Endothelial cell (in vitro differentiated cells): ENCODE results near the gene RNF40. TPM values are rescaled to one million over a fixed set of nuclear protein-coding genes. Genes with fewer than 3 reads are reported as not detected.
A peak's percentile ranks its signal among the peaks of the same experiment; 100 is the strongest.

ENCODE experiments used
- DNase-seq: peaks from one replicate; pipeline ENCODE4 v3.0.0; 2021; ENCODE audit warnings: low spot score
- H3K27ac Mint-ChIP-seq: one replicate; pipeline ENCODE4 v1.8.0; 2021; ENCODE audit warnings: mixed read lengths, inconsistent platforms; ENCODE audit not compliant: unreplicated experiment
- H3K27me3 Mint-ChIP-seq: one replicate; pipeline ENCODE4 v1.8.0; 2021; ENCODE audit warnings: mild to moderate bottlenecking, moderate library complexity, mixed read lengths, inconsistent platforms; ENCODE audit not compliant: unreplicated experiment
- H3K36me3 Mint-ChIP-seq: one replicate; pipeline ENCODE4 v1.8.0; 2021; ENCODE audit warnings: mild to moderate bottlenecking, low read depth, mixed read lengths, inconsistent platforms; ENCODE audit not compliant: unreplicated experiment
- H3K4me1 Mint-ChIP-seq: one replicate; pipeline ENCODE4 v1.8.0; 2021; ENCODE audit warnings: mild to moderate bottlenecking, mixed read lengths, inconsistent platforms; ENCODE audit not compliant: unreplicated experiment
- H3K4me3 Mint-ChIP-seq: one replicate; pipeline ENCODE4 v1.8.0; 2021; ENCODE audit warnings: mild to moderate bottlenecking, mixed read lengths, inconsistent platforms; ENCODE audit not compliant: unreplicated experiment
- H3K9me3 Mint-ChIP-seq: one replicate; pipeline ENCODE4 v1.8.0; 2021; ENCODE audit warnings: mixed read lengths, inconsistent platforms; ENCODE audit not compliant: unreplicated experiment
- total RNA-seq: library from RNA; stranded (reverse); fragmentation: NEBNext Ultra II Directional; extraction: Animal tissue kit (Norgen Biotek cat#: 25700); gene quantifications from one replicate; pipeline ENCODE4 v1.2.1, GENCODE V29; 2021; ENCODE audit not compliant: unreplicated experiment
- TF ChIP-seq, protein P1 (sequence below): fragments of 200-600 bp; sonication (generic); IDR thresholded peaks from one replicate; pipeline ENCODE4 v1.5.0; 2021; ENCODE audit warnings: antibody characterized with exemption; ENCODE audit not compliant: unreplicated experiment

Gene RNF40
- total RNA-seq, 1 donor from 2014 or later = 108 TPM

DNA sequence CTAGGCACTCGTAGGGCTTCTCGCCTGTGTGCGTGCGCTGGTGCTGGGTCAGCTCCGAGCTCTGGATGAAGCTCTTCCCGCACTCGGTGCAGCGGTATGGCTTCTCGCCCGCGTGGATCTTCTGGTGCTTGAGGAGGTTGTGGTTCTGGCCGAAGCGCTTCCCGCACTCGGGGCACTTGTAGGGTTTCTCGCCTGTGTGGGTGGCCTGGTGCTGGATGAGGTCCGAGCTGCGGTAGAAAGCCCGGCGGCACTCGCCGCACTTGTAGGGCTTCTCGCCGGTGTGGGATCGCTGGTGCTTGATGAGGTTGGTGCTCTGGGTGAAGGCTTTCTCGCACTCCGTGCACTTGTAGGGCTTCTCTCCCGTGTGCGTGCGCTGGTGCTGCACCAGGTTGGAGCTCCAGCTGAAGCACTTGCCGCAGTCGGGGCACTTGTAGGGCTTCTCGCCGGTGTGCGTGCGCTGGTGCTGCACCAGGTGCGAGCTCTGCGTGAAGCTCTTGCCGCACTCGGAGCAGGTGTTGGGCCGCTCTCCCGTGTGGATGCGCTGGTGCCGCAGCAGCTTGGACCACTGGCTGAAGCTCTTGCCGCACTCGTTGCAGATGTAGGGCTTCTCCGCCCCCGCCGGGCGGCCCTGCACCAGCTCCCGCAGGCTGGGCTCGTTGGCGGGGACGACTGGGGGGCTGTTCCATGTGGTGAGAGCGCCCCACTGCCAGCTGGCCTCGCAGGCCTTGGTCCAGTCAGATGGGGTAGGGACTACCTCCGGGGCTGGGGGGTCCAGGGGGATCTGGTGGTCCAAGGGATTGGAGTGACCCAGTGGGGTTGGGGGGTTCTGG, 21.4 kb downstream of the RNF40 start:
- no peaks in the 10 kb centered on the region for H3K9me3 Mint-ChIP-seq
- peaks cover 15% of the 10 kb centered on the region for H3K4me1 Mint-ChIP-seq
- peaks cover 22% of the 10 kb centered on the region for H3K36me3 Mint-ChIP-seq
- no peak overlapping the region for H3K27ac Mint-ChIP-seq
- H3K4me3 Mint-ChIP-seq = peak overlapping the region; percentile 69
- TF ChIP-seq, protein P1, sequence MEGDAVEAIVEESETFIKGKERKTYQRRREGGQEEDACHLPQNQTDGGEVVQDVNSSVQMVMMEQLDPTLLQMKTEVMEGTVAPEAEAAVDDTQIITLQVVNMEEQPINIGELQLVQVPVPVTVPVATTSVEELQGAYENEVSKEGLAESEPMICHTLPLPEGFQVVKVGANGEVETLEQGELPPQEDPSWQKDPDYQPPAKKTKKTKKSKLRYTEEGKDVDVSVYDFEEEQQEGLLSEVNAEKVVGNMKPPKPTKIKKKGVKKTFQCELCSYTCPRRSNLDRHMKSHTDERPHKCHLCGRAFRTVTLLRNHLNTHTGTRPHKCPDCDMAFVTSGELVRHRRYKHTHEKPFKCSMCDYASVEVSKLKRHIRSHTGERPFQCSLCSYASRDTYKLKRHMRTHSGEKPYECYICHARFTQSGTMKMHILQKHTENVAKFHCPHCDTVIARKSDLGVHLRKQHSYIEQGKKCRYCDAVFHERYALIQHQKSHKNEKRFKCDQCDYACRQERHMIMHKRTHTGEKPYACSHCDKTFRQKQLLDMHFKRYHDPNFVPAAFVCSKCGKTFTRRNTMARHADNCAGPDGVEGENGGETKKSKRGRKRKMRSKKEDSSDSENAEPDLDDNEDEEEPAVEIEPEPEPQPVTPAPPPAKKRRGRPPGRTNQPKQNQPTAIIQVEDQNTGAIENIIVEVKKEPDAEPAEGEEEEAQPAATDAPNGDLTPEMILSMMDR = no peak
- DNase-seq = no peak
- peaks cover 13% of the 10 kb centered on the region for H3K27me3 Mint-ChIP-seq

DNA sequence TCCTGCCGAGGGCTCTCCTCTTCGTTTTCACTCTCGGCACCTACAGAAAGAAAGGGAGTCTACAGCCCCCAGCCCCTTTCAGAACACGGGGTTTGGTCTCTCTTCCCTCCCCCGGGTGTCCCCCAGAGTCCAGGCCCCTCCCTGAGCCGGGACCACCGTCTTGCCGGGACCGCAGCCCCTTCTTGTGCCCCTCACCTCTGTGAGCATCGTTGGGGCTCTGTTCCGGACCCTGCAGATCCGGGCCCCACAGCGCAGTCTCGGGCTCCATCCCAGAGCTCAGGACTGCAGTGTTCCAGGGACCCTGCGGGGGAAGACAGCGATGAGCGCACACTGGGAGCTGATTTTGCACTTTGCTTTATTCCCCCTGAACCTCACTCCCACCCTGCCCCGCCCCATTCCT, 22.1 kb downstream of the RNF40 start:
- H3K4me1 Mint-ChIP-seq = peaks cover 15% of the 10 kb centered on the region
- TF ChIP-seq, protein P1 = no peak
- H3K4me3 Mint-ChIP-seq = no peak overlapping the region
- H3K27me3 Mint-ChIP-seq = peaks cover 8% of the 10 kb centered on the region
- peaks cover 17% of the 10 kb centered on the region for H3K36me3 Mint-ChIP-seq
- H3K9me3 Mint-ChIP-seq = no peaks in the 10 kb centered on the region
- H3K27ac Mint-ChIP-seq = no peak overlapping the region
- no peak for DNase-seq

- TF ChIP-seq, protein P1 = no peak
- no peak overlapping the region for H3K27ac Mint-ChIP-seq
- peaks cover 8% of the 10 kb centered on the region for H3K27me3 Mint-ChIP-seq
- H3K9me3 Mint-ChIP-seq = no peaks in the 10 kb centered on the region
- no peak for DNase-seq
- peaks cover 15% of the 10 kb centered on the region for H3K4me1 Mint-ChIP-seq
- peak overlapping the region; percentile 90 for H3K4me3 Mint-ChIP-seq
- peaks cover 17% of the 10 kb centered on the region for H3K36me3 Mint-ChIP-seq
Measured at GRCh38 chr16:30785126-30786106, 23.3 kb downstream of the RNF40 start.

DNA sequence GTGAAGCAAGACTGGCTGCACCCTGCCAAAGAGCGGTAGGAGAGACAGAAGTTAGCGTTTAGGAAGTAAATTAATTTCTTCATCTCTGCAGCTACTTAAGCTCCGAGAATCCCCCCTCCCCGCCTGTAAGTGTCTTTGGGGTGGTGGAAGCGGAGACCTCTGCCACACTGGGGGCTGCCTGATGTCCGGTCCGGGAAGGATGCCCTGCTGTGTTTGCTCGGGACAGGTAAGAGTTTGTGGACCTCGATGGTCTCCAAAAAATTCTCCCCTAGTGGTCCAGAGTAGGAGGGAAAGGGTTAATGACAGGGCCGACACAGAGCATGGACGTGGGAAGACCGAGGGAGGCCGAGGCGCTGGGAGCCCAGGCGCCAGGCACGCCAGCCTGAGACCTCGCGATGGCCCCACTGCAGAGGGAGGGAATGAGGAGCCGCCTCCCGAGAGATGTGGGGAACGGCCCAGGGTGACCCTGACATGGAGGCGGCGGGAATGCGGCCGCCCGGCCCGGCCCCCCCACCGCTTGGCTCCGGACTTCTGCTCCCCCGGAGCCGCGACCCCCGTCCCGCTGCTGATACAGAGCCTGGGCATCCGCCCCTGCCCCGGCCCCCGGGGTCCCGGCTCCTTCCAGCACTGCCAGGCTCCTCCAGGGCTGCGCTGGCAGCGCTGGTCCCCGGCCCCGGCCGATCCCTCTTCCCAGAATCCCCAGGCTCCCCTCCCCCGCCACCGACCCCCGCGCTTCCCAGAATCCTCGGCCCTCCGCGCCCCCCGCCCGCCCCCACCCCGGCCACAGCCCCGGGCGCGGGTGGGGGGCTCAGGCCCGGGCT, 24.2 kb downstream of the RNF40 start:
- Mint-ChIP-seq H3K9me3 (no peaks in the 10 kb centered on the region), H3K4me3 (peak overlapping the region; percentile 90), H3K27me3 (peaks cover 8% of the 10 kb centered on the region), H3K36me3 (peaks cover 13% of the 10 kb centered on the region), H3K4me1 (peaks cover 15% of the 10 kb centered on the region), H3K27ac (no peak overlapping the region)
- TF ChIP-seq, protein P1 = no peak
- peak; percentile 57 for DNase-seq
